Measurements from ENCODE around the gene KRT73.

Gene KRT73

DNA sequence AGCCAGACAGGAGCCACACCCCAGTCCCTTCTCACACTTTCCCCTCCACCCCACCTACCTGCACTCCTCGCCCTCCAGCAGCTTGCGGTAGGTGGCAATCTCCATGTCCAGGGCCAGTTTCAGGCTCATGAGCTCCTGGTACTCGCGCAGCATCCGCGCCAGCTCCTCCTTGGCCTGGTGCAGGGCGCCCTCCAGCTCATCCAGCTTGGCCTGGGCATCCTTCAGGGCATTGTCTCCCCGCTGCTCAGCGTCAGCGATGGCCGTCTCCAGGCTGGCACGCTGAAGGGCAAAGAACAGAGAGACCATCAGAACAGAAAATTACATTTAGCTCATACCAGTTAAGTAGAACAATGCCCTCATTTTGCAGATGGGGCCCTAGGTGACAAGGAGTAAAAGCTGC lies 50.2 kb downstream of the KRT73 start:
- no peak for DNase-seq (ENCODE audit: low read depth)

DNA sequence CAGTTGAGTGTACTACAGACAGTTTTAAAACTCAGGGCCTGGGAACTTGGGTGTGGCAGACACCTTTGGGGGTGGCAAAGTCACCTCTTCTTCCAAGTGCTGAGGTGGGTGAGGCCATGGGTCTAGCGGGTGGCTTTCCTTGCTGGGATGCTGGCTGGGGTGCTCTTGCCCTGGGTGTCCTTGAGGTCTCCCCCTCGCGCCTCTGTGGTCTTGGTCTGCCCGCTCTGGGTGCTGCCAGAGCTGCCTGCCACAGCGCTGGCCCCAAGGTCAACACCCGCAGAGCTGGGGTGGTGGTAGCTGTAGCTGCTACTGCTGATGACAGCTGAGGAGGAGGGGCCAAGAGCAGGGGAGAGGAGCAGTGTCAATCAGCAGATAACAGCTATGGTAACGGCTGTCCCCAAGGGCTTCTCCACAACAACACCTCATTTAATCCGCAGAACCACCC lies 51.5 kb downstream of the KRT73 start:
- no peak for DNase-seq (ENCODE audit: low read depth)

DNA sequence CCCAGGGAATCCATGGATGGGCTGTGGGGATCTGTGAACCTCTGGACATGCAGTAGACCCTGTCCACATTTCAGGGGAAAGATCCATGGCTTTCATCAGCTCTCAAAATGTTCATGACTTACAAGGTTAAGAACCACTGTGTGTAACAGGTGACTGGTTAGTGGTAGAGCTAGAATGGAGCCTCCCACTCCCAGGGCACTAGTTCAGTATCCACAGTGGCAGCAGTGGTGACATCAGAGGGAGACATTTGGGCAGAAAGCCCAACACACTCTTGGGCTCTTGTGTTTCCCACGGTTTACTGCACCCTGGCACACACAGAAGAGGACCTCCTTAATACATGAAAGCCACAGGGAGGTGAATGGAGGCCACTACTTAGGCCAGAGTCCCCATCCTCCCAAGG lies 53.8 kb downstream of the KRT73 start:
- DNase-seq (ENCODE audit: low read depth) = no peak

DNA sequence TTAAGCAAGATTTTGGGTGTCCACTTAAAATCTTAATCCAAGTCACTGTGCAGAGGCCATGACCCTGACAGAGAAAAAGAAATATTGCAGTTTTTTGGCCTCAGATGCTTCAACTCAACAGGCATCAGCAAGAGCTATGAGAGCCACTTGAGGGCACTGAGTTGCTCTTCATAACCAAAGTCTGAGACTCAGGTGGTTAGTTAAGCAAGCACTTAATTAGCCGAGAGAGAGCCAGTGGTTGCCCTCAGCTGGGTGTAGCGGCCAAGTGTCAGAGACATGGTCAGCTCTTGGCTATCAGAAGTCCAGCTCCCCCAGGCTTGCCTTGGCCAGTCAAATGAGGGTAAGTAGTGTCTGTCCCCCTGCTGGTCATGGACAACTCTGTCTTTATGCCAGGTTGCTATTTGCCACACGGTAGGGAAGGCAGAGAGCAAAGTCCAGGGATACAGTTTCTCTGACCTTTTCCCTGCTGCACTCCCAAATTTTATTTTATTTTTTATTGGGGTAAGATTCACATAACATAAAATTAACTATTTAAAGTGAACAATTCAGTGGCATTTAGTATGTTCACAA lies 56.4 kb downstream of the KRT73 start:
- no peak for DNase-seq (ENCODE audit: low read depth)

DNA sequence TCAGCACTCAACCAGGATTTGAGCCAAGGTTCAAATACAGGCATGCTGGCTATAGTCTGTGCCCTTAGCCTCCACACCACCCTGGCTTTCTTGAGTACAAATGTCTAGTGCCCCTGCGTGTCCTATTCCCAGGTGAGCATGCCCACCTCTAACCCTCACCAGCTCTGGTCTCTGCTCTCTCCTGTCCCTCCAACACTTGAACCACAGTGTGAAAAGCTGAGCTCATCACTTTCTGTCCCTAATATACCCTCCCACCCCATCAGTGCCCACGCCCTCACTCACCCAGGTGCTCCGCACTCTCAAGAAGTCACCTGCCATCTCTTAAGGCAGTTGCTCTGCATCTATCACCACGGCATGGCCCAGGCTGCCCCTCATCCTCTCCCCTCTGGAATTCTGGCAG lies 58.4 kb downstream of the KRT73 start:
- no peak for DNase-seq (ENCODE audit: low read depth)

DNA sequence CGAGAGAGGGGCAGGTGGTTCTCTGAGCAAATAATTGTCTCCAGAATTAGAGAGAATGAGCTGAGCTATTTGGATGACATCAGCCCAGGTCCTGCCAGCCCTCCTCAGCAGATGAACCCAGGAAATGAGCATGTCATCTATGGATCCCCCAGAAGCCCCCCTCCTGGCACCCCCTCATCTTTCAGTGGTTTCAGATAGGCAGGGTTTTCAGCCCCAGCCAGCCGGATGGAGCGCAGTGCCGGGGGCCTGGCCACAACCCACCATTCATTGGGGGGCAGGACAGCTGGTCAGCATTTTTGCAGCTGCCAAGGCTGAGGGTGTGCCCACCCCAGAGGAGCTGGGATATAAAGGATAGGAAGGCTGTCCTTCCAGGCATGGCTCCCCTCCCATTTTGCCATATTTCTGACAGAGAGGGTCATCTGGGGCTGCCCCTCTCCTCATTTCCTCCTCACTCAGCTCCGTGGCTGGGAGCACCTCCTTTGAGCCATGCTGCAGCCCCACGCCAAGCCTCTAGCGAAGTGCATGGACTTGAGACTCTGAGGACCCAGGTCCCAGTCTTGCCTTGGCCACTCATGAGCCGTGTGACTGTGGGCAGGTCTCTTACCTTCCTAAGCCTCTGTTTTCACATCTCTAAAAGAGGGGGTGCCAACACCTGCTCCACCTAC lies 59.4 kb downstream of the KRT73 start:
- DNase-seq (ENCODE audit: low read depth) = no peak
